ENCODE measurements around the gene STXBP5.

The STXBP5 gene

DNA sequence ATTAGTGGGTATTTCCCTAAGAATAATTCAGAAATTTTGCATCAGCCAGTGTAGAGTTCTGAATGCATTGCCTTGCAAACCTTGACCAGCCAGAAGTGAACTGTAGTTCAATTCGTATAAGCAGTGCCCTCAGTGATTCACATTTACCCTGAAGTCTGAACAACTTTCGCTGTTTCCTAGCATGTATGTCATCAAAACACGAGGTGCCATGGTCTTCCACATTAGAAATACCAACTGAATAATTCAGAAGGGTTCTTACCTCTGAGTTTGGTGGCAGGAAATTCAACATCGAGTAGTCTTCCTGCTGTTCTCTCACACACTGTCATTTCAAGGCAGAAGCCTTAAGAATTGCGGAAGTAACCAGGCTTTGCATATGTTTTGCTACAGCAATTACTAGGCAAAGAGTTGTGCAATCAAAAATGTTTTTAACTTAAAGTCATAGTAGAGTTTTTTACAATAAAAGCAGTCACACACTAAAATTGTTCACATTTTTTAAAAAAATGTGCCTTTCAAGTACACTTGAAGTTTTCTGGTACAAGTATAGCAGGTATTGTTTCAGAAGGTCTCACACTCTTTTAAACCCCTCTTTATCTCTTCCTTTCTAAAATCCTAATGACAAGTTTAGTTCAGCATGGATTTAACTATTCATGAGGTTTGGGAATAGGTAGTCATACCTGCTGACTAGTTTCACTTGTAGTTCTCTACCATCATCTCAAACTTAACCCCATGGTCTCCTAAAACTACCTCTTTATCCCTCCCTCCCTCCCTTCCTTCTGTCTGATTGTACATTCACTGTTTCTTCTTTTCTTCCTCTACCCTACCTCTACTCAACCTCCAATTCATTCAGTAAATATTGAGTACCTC is 118.3 kb downstream of the STXBP5 start:
- FAIRE-seq (peak; percentile 90), DNase-seq (ENCODE audit: insufficient read length) (no peak)
- TF ChIP-seq POLR2AphosphoS5 (IDR thresholded peaks at IDR 0.05; ENCODE audit: low read depth, low read length): no peak; the same call in 1 of the 2 replicates
- peak; percentile 36; the same call in 1 of the 2 replicates for TF ChIP-seq POLR2A (IDR thresholded peaks at IDR 0.05; ENCODE audit: low read depth, low read length)

DNA sequence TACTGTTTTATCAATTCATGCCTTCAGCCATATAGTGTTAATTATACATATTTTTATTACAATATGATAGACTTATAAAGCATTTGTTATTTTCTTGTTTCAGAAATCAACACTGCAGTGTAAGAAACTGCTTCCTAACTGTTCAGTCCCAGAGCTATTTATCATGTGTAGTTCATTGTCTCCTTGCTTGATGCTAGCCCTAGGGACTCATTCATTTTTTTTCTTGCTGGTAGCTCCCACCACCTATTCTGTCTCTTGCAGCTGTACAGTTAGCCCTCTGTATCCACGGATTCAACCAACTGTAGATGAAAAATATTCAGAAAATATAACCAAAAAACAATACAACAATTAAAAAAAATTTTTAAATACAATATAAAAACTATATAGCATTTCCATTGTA is 121.3 kb downstream of the STXBP5 start:
- no peak for DNase-seq (ENCODE audit: insufficient read length)
- TF ChIP-seq POLR2AphosphoS5 (IDR thresholded peaks at IDR 0.05; ENCODE audit: low read depth, low read length) (no peak), POLR2A (IDR thresholded peaks at IDR 0.05; ENCODE audit: low read depth, low read length) (no peak), TAF1 (IDR thresholded peaks at IDR 0.05; ENCODE audit: borderline replicate concordance, low read depth, low read length) (no peak)
- FAIRE-seq: no peak

DNA sequence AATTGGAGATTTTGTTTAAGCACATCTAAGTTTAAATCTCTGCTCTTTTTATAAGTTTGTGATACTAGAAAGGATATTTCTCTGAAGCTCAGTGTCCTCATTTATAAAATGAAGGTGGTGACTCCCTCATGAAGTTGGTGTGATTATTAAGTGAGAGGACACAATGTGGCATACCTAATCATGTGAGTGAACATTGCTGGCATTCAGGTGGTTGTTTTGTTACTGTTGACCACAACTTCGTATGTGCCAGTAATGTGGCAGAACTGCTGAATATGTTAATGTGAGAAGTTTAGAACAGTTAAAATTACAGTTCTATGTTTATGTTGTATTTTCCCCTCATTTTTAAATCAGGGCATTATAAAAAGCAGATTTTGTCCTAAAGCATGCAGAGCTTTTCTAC is 127.2 kb downstream of the STXBP5 start:
- no peak for DNase-seq (ENCODE audit: insufficient read length)
- FAIRE-seq: no peak
- TF ChIP-seq POLR2A (IDR thresholded peaks at IDR 0.05; ENCODE audit: low read depth, low read length) (no peak), POLR2AphosphoS5 (IDR thresholded peaks at IDR 0.05; ENCODE audit: low read depth, low read length) (no peak), TAF1 (IDR thresholded peaks at IDR 0.05; ENCODE audit: borderline replicate concordance, low read depth, low read length) (no peak)

DNA sequence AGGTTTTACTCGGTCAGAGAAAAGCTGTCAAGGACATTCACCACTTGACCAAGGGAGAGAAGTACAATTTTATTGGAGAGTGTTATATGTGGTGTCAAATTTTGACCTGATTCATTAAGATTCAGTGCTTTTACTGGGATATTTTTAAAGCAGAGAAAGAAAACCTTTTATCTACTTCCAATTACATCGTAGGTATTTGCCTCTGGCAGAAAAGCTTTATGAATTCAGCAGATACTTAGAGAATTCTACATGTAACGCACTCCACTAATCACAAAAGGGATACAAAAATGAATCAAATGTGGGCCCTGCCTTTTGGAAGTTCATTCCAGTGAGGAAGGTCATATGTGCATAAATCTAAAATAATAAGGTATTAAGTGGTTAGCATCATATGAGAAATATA is 133.7 kb downstream of the STXBP5 start:
- no peak for FAIRE-seq
- TF ChIP-seq POLR2A (IDR thresholded peaks at IDR 0.05; ENCODE audit: low read depth, low read length) (no peak), POLR2AphosphoS5 (IDR thresholded peaks at IDR 0.05; ENCODE audit: low read depth, low read length) (no peak)
- no peak for DNase-seq (ENCODE audit: insufficient read length)

GRCh38 chr6:147341486-147341885 is 137.3 kb downstream of the STXBP5 start:
- TF ChIP-seq POLR2A (IDR thresholded peaks at IDR 0.05; ENCODE audit: low read depth, low read length) (no peak), POLR2AphosphoS5 (IDR thresholded peaks at IDR 0.05; ENCODE audit: low read depth, low read length) (no peak), TAF1 (IDR thresholded peaks at IDR 0.05; ENCODE audit: borderline replicate concordance, low read depth, low read length) (no peak)
- FAIRE-seq (no peak), DNase-seq (ENCODE audit: insufficient read length) (no peak)

GRCh38 chr6:147345902-147346301 is 141.7 kb downstream of the STXBP5 start:
- no peak for TF ChIP-seq POLR2AphosphoS5 (IDR thresholded peaks at IDR 0.05; ENCODE audit: low read depth, low read length)
- TF ChIP-seq POLR2A (IDR thresholded peaks at IDR 0.05; ENCODE audit: low read depth, low read length): no peak
- no peak for TF ChIP-seq TAF1 (IDR thresholded peaks at IDR 0.05; ENCODE audit: borderline replicate concordance, low read depth, low read length)
- no peak for DNase-seq (ENCODE audit: insufficient read length)
- FAIRE-seq: no peak

- TF ChIP-seq POLR2AphosphoS5 (IDR thresholded peaks at IDR 0.05; ENCODE audit: low read depth, low read length): no peak
- TF ChIP-seq TAF1 (IDR thresholded peaks at IDR 0.05; ENCODE audit: borderline replicate concordance, low read depth, low read length): no peak
- TF ChIP-seq POLR2A (IDR thresholded peaks at IDR 0.05; ENCODE audit: low read depth, low read length): no peak
- no peak for FAIRE-seq
- DNase-seq (ENCODE audit: insufficient read length): no peak
Observed at GRCh38 chr6:147347179-147347881, 143.1 kb downstream of the STXBP5 start.

DNA sequence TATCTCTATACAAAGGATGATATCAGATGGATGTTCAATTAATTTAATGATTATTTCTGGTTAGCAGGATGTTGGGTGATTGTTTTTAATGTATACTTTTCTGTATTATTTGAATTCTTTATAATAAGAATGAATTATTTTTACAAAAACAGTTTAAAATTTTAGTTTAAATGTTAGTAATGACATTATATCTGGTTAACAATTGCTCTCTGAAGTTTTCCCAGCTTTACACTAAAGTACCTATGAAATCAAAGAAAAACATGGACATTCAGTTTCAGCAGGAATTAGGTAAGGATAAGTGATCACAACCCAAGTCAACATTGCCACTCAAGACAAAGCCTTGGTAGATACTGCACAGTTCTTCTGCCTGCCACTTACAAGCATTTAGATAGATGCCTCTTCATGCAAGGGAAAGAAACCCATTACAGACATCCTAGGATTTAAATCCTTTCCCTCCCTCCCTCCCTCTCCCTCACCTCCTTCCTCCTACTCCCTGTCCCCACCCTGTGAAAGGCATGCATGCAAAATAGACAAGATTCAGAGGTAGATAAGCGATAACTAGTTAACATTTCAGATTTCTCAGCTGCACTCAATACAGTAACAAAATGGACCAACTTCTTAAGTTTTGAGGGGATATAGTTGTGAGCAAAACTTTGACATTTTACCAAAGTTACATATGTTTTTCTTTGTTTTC is 143.8 kb downstream of the STXBP5 start:
- peak; percentile 30 for FAIRE-seq
- TF ChIP-seq TAF1 (IDR thresholded peaks at IDR 0.05; ENCODE audit: borderline replicate concordance, low read depth, low read length): no peak
- no peak for TF ChIP-seq POLR2A (IDR thresholded peaks at IDR 0.05; ENCODE audit: low read depth, low read length)
- TF ChIP-seq POLR2AphosphoS5 (IDR thresholded peaks at IDR 0.05; ENCODE audit: low read depth, low read length): no peak

DNA sequence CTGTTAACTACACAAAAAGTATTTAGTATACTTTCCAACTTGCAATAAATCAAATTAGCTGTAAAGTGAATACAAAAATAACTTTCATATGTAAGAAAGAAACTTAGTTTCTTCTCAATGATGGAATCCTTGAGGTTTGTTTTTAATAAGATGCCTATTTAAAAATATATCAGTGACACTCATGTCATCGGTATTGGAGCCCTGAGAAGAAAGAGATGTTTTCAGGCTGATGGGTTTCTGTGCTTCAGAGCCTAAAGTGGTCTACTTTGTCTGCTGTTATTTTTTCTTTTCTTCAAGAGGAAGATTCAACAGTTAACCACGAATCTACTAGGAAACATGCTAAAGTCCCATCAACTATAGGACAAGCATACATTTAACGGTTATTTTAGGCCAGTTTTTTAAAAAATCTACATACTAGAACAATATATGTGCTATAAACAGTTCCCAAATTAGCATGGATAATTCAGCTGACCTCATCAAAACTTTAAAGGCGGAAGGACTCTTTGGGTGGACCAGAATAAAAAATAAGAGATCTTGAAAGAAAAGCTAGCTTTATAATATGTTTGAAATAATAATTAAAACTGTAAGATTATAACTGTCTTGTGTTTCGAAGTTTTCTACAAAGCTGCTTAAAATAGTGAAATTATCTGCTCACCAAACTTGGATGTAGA is 157.2 kb downstream of the STXBP5 start:
- DNase-seq (ENCODE audit: insufficient read length) (no peak), FAIRE-seq (no peak)
- TF ChIP-seq TAF1 (IDR thresholded peaks at IDR 0.05; ENCODE audit: borderline replicate concordance, low read depth, low read length): no peak
- no peak for TF ChIP-seq POLR2A (IDR thresholded peaks at IDR 0.05; ENCODE audit: low read depth, low read length)
- TF ChIP-seq POLR2AphosphoS5 (IDR thresholded peaks at IDR 0.05; ENCODE audit: low read depth, low read length): no peak

More for the DNA sequence above, 143.8 kb downstream of the STXBP5 start:
- DNase-seq (ENCODE audit: insufficient read length): no peak

DNA sequence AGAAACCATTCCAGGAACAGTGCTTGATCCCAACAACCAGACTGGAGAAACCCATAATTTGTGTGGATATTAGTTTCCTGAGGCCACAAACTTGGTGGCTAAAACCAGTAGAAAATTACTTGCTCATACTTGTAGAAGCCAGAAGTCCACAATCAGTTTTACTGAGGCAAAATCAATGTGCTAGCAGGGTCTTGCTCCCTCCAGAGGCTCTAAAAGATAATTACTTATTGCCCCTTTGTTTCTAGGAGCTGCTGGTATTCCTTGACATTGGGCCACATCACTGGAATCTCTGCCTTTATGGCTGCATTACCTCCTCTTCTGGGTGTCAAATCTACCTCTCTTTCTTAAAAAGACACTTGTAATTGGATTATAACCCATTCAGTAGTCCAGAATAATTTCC is 162.1 kb downstream of the STXBP5 start:
- DNase-seq (ENCODE audit: insufficient read length) (no peak), FAIRE-seq (no peak)
- TF ChIP-seq POLR2AphosphoS5 (IDR thresholded peaks at IDR 0.05; ENCODE audit: low read depth, low read length) (no peak), TAF1 (IDR thresholded peaks at IDR 0.05; ENCODE audit: borderline replicate concordance, low read depth, low read length) (no peak), POLR2A (IDR thresholded peaks at IDR 0.05; ENCODE audit: low read depth, low read length) (no peak)

- no peak for TF ChIP-seq POLR2A (IDR thresholded peaks at IDR 0.05; ENCODE audit: low read depth, low read length)
- TF ChIP-seq POLR2AphosphoS5 (IDR thresholded peaks at IDR 0.05; ENCODE audit: low read depth, low read length): no peak
- no peak for TF ChIP-seq TAF1 (IDR thresholded peaks at IDR 0.05; ENCODE audit: borderline replicate concordance, low read depth, low read length)
- DNase-seq (ENCODE audit: insufficient read length): no peak
- FAIRE-seq: no peak
Observed at GRCh38 chr6:147371325-147371724, 167.1 kb downstream of the STXBP5 start.

All from GM12892 (cell line).